Measurements from ENCODE around the gene EPHB2.

Gene EPHB2

GRCh38 chr1:22752339-22752738, 41.7 kb downstream of the EPHB2 start:
- DNase-seq = no peak

- no peak for DNase-seq
Observed at GRCh38 chr1:22753481-22753971, 42.9 kb downstream of the EPHB2 start.

GRCh38 chr1:22754106-22754768, 43.6 kb downstream of the EPHB2 start:
- no peak for DNase-seq

GRCh38 chr1:22754824-22755223, 44.2 kb downstream of the EPHB2 start:
- no peak for DNase-seq

- no peak for DNase-seq
Observed at GRCh38 chr1:22755641-22756040, 45.0 kb downstream of the EPHB2 start.

- DNase-seq = no peak
Observed at GRCh38 chr1:22756125-22756735, 45.6 kb downstream of the EPHB2 start.

GRCh38 chr1:22760455-22760854, 49.8 kb downstream of the EPHB2 start:
- no peak for DNase-seq

GRCh38 chr1:22761101-22761500, 50.5 kb downstream of the EPHB2 start:
- no peak for DNase-seq

GRCh38 chr1:22761821-22762220, 51.2 kb downstream of the EPHB2 start:
- no peak for DNase-seq

GRCh38 chr1:22763487-22764200, 53.0 kb downstream of the EPHB2 start:
- DNase-seq = no peak

- no peak for DNase-seq
Observed at GRCh38 chr1:22767852-22768251, 57.2 kb downstream of the EPHB2 start.

- DNase-seq = no peak
Observed at GRCh38 chr1:22769932-22770331, 59.3 kb downstream of the EPHB2 start.

GRCh38 chr1:22772014-22772413, 61.4 kb downstream of the EPHB2 start:
- no peak for DNase-seq

- no peak for DNase-seq
Observed at GRCh38 chr1:22773981-22774832, 63.6 kb downstream of the EPHB2 start.

GRCh38 chr1:22774833-22775182, 64.2 kb downstream of the EPHB2 start:
- DNase-seq = no peak

GRCh38 chr1:22775478-22775877, 64.8 kb downstream of the EPHB2 start:
- DNase-seq = no peak

GRCh38 chr1:22776035-22776613, 65.5 kb downstream of the EPHB2 start:
- no peak for DNase-seq

GRCh38 chr1:22777388-22778057, 66.9 kb downstream of the EPHB2 start:
- no peak for DNase-seq

GRCh38 chr1:22778408-22778807, 67.8 kb downstream of the EPHB2 start:
- no peak for DNase-seq

- no peak for DNase-seq
Observed at GRCh38 chr1:22778862-22779520, 68.4 kb downstream of the EPHB2 start.

GRCh38 chr1:22780696-22781095, 70.1 kb downstream of the EPHB2 start:
- no peak for DNase-seq

- no peak for DNase-seq
Observed at GRCh38 chr1:22781483-22781882, 70.8 kb downstream of the EPHB2 start.

All from CD4-positive, alpha-beta T cell treated with Interleukin-4 for 1 hour (primary cell).